ENCODE data around the gene ZNF506.
"Not testable (repeated sequence)": the region's sequence is repeated elsewhere in the genome, so short reads cannot be mapped to it uniquely, and the experiment has no call there.

The ZNF506 gene

GRCh38 chr19:19821366-19821951 lies at the start of gene ZNF506:
TSS of gene ZNF506 (minus strand) at chr19:19821750. CDS start at chr19:19821603, 147 bp downstream.
- Histone ChIP-seq H3K27ac (peak within 1 kb of the TSS; percentile 91 to 95), H3K9me3 (no peaks in the 10 kb centered on the region), H3K27me3 (no peaks in the 10 kb centered on the region), H3K4me3 (peak within 1 kb of the TSS; percentile 67 to 70), H3K36me3 (peaks cover 0 to 4% (median 0%) of the 10 kb centered on the region in 3 donors), H3K4me1 (peaks cover 0 to 42% (median 16%) of the 10 kb centered on the region in 4 donors)
- no peak for TF ChIP-seq CTCF (IDR thresholded peaks at IDR 0.05)
- peak; percentile 99 to 100 for DNase-seq
- intact Hi-C loops (cut with DNase I; ENCODE audit: low total_unique reads): loop anchor here (5.0 kb wide), 1 partner anchor 46 kb away; the partner anchor contains the start of gene ZNF253

- H3K27me3 ChIP-seq; intact Hi-C loops (cut with DNase I; ENCODE audit: low total_unique reads); H3K9me3 ChIP-seq; H3K27ac ChIP-seq; H3K4me3 ChIP-seq; DNase-seq: not testable (repeated sequence)
- Histone ChIP-seq H3K4me1 (peaks cover 0 to 50% (median 18%) of the 10 kb centered on the region in 4 donors), H3K36me3 (peaks cover 0 to 16% (median 6%) of the 10 kb centered on the region in 3 donors)
Measured at GRCh38 chr19:19870086-19870485, 48.5 kb upstream of the ZNF506 start.

GRCh38 chr19:19866611-19867248 lies 45.2 kb upstream of the ZNF506 start:
- Histone ChIP-seq H3K27ac (peak overlapping the region; percentile 92 to 94), H3K9me3 (no peaks in the 10 kb centered on the region), H3K36me3 (no peaks in the 10 kb centered on the region), H3K4me3 (peak overlapping the region; percentile 70 to 88), H3K27me3 (no peaks in the 10 kb centered on the region), H3K4me1 (peaks cover 0 to 47% (median 18%) of the 10 kb centered on the region in 4 donors)
- no peak for TF ChIP-seq CTCF (IDR thresholded peaks at IDR 0.05)
- peak in 1 of 2 donors; percentile 21 for DNase-seq
- intact Hi-C loops (cut with DNase I; ENCODE audit: low total_unique reads): loop anchor here (5.0 kb wide), 2 partner anchors 36 to 44 kb away; partner anchors contain the start of genes ZNF506 and ZNF93

- TF ChIP-seq CTCF (IDR thresholded peaks at IDR 0.05): no peak
- H3K4me3 ChIP-seq: peak within 1 kb of the TSS; percentile 70 to 88
- H3K9me3 ChIP-seq: no peaks in the 10 kb centered on the region
- H3K4me1 ChIP-seq: peaks cover 0 to 40% (median 17%) of the 10 kb centered on the region in 4 donors
- peak; percentile 99 for DNase-seq
- H3K27ac ChIP-seq: peak within 1 kb of the TSS; percentile 92 to 94
- intact Hi-C loops (cut with DNase I; ENCODE audit: low total_unique reads): loop anchor here (5.0 kb wide), 2 partner anchors 36 to 44 kb away; partner anchors contain the start of genes ZNF506 and ZNF93
- H3K27me3 ChIP-seq: no peaks in the 10 kb centered on the region
- H3K36me3 ChIP-seq: no peaks in the 10 kb centered on the region
Measured at GRCh38 chr19:19865750-19866610, 44.4 kb upstream of the ZNF506 start, which contains the start of gene ZNF253. TSS of gene ZNF253 (plus strand) at chr19:19865882. CDS start at chr19:19865997, 115 bp downstream.

GRCh38 chr19:19860756-19861390 lies 39.3 kb upstream of the ZNF506 start:
- intact Hi-C loops (cut with DNase I; ENCODE audit: low total_unique reads): no loop called here
- Histone ChIP-seq H3K36me3 (no peaks in the 10 kb centered on the region), H3K4me3 (no peak overlapping the region), H3K4me1 (peaks cover 0 to 4% (median 0%) of the 10 kb centered on the region in 4 donors), H3K9me3 (no peaks in the 10 kb centered on the region), H3K27ac (no peak overlapping the region), H3K27me3 (peaks cover 0 to 7% of the 10 kb centered on the region in 2 donors)
- no peak for TF ChIP-seq CTCF (IDR thresholded peaks at IDR 0.05)
- DNase-seq: no peak

All from tibial artery (tissue), 4 donors.